ENCODE measurements around the gene FAU. TPM values are rescaled to one million over a fixed set of nuclear protein-coding genes. Genes with fewer than 3 reads are reported as not detected.

Gene FAU
- total and polyA plus RNA-seq, 10 of the 15 experiments (the other 5 are each of a cell fraction or from before 2014, with no cell fraction given), result 332 to 1,347 (median 990) TPM

DNA sequence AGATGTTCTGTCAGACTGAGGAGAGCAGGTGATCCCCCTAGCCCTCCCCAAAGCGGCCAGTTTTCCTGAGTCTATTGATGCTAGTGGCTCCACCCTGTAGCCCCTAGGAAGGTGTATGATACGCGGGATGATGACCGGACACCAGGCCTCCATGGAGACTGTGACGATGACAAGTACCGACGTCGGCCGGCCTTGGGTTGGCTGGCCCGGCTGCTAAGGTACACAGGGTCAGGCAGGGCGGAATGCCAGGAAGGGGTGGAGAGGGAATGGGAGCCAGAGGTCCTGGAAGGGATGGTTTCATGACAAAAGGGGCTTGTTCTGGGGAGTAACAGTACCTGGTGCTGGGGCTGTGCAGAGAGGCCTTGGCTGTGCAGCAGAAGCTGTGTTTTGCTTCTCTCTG lies 34.7 kb downstream of the FAU start:
- Histone ChIP-seq H3K9ac (ENCODE audit: control insufficient read depth, insufficient read depth, low read length) (no peak overlapping the region), H3K9me3 (replicated peaks; ENCODE audit: control insufficient read depth, insufficient read depth, low read length) (no peaks in the 10 kb centered on the region), H3K4me3 (no peak overlapping the region), H3K36me3 (ENCODE audit: control insufficient read depth in 2 of 2, insufficient read depth in 2 of 2, low read length in 1 of 2) (peaks cover 5 to 11% of the 10 kb centered on the region in 2 experiments), H3K4me2 (ENCODE audit: control insufficient read depth, insufficient read depth) (no peak overlapping the region), H3K27me3 (replicated peaks in 1 of 2; ENCODE audit: control insufficient read depth in 2 of 2, insufficient read depth in 2 of 2, low read length in 1 of 2) (no peaks in the 10 kb centered on the region), H2AFZ (ENCODE audit: control insufficient read depth, low read depth, low read length) (no peak overlapping the region), H3K27ac (ENCODE audit: control insufficient read depth, insufficient read depth) (no peak overlapping the region), H3K4me1 (ENCODE audit: control insufficient read depth, insufficient read depth, low read length) (peaks cover 7% of the 10 kb centered on the region), H3K79me2 (ENCODE audit: control insufficient read depth, insufficient read depth, low read length) (peaks cover 26% of the 10 kb centered on the region), H4K20me1 (ENCODE audit: control insufficient read depth, insufficient read depth) (no peaks in the 10 kb centered on the region)
- WGBS (ENCODE audit: insufficient coverage, insufficient replicate concordance, low lambda C conversion rate, missing lambda C conversion rate), result 90% methylated on average over 11 of the region's 11 CpGs
- intact Hi-C loops (cut with micrococcal nuclease; ENCODE audit: unreplicated experiment) (no loop called here), in situ Hi-C loops (cut with MboI) (no loop called here)
- TF ChIP-seq TAF1 (IDR thresholded peaks at IDR 0.05; ENCODE audit: borderline replicate concordance, low read depth, low read length) (no peak), NR2F1 (conservative IDR thresholded peaks at IDR 0.05) (no peak), HDAC6 (IDR thresholded peaks at IDR 0.05; ENCODE audit: unreplicated experiment) (no peak), RELA (IDR thresholded peaks at IDR 0.05; ENCODE audit: borderline replicate concordance, partially characterized antibody) (no peak), ZZZ3 (IDR thresholded peaks at IDR 0.05; ENCODE audit: control insufficient read depth, insufficient read length, low read depth) (no peak), LARP7 (IDR thresholded peaks at IDR 0.05) (no peak), ZNF274 (IDR thresholded peaks at IDR 0.05; ENCODE audit: insufficient read depth, insufficient read length) (no peak), PAX8 (IDR thresholded peaks at IDR 0.05) (no peak), TCF7 (IDR thresholded peaks at IDR 0.05; ENCODE audit: borderline replicate concordance) (no peak), CHD4 (IDR thresholded peaks at IDR 0.05) (no peak), CBX3 (IDR thresholded peaks at IDR 0.05; ENCODE audit: borderline replicate concordance, low read depth) (no peak), ZNF207 (IDR thresholded peaks at IDR 0.05; ENCODE audit: borderline replicate concordance) (no peak), NRF1 (conservative IDR thresholded peaks at IDR 0.05; ENCODE audit: low read depth, low read length) (no peak)
- TF ChIP-seq, protein P1, sequence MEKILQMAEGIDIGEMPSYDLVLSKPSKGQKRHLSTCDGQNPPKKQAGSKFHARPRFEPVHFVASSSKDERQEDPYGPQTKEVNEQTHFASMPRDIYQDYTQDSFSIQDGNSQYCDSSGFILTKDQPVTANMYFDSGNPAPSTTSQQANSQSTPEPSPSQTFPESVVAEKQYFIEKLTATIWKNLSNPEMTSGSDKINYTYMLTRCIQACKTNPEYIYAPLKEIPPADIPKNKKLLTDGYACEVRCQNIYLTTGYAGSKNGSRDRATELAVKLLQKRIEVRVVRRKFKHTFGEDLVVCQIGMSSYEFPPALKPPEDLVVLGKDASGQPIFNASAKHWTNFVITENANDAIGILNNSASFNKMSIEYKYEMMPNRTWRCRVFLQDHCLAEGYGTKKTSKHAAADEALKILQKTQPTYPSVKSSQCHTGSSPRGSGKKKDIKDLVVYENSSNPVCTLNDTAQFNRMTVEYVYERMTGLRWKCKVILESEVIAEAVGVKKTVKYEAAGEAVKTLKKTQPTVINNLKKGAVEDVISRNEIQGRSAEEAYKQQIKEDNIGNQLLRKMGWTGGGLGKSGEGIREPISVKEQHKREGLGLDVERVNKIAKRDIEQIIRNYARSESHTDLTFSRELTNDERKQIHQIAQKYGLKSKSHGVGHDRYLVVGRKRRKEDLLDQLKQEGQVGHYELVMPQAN (conservative IDR thresholded peaks at IDR 0.05), result no peak
- TF ChIP-seq, protein P2, sequence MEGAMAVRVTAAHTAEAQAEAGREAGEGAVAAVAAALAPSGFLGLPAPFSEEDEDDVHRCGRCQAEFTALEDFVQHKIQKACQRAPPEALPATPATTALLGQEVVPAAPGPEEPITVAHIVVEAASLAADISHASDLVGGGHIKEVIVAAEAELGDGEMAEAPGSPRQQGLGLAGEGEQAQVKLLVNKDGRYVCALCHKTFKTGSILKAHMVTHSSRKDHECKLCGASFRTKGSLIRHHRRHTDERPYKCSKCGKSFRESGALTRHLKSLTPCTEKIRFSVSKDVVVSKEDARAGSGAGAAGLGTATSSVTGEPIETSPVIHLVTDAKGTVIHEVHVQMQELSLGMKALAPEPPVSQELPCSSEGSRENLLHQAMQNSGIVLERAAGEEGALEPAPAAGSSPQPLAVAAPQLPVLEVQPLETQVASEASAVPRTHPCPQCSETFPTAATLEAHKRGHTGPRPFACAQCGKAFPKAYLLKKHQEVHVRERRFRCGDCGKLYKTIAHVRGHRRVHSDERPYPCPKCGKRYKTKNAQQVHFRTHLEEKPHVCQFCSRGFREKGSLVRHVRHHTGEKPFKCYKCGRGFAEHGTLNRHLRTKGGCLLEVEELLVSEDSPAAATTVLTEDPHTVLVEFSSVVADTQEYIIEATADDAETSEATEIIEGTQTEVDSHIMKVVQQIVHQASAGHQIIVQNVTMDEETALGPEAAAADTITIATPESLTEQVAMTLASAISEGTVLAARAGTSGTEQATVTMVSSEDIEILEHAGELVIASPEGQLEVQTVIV (IDR thresholded peaks at IDR 0.05; ENCODE audit: borderline replicate concordance, partially characterized antibody), result no peak
- TF ChIP-seq, protein P3, sequence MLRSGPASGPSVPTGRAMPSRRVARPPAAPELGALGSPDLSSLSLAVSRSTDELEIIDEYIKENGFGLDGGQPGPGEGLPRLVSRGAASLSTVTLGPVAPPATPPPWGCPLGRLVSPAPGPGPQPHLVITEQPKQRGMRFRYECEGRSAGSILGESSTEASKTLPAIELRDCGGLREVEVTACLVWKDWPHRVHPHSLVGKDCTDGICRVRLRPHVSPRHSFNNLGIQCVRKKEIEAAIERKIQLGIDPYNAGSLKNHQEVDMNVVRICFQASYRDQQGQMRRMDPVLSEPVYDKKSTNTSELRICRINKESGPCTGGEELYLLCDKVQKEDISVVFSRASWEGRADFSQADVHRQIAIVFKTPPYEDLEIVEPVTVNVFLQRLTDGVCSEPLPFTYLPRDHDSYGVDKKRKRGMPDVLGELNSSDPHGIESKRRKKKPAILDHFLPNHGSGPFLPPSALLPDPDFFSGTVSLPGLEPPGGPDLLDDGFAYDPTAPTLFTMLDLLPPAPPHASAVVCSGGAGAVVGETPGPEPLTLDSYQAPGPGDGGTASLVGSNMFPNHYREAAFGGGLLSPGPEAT (IDR thresholded peaks at IDR 0.05; ENCODE audit: low read depth), result no peak
- TF ChIP-seq, protein P4, sequence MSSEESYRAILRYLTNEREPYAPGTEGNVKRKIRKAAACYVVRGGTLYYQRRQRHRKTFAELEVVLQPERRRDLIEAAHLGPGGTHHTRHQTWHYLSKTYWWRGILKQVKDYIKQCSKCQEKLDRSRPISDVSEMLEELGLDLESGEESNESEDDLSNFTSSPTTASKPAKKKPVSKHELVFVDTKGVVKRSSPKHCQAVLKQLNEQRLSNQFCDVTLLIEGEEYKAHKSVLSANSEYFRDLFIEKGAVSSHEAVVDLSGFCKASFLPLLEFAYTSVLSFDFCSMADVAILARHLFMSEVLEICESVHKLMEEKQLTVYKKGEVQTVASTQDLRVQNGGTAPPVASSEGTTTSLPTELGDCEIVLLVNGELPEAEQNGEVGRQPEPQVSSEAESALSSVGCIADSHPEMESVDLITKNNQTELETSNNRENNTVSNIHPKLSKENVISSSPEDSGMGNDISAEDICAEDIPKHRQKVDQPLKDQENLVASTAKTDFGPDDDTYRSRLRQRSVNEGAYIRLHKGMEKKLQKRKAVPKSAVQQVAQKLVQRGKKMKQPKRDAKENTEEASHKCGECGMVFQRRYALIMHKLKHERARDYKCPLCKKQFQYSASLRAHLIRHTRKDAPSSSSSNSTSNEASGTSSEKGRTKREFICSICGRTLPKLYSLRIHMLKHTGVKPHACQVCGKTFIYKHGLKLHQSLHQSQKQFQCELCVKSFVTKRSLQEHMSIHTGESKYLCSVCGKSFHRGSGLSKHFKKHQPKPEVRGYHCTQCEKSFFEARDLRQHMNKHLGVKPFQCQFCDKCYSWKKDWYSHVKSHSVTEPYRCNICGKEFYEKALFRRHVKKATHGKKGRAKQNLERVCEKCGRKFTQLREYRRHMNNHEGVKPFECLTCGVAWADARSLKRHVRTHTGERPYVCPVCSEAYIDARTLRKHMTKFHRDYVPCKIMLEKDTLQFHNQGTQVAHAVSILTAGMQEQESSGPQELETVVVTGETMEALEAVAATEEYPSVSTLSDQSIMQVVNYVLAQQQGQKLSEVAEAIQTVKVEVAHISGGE (CRISPR knock-in tag; IDR thresholded peaks at IDR 0.05), result no peak
- FAIRE-seq (no peak), ATAC-seq (no peak), DNase-seq (ENCODE audit: low read depth, low spot score) (no peak)
- ChIA-PET CTCF (no interaction called here), POLR2A (no interaction called here), SMC1A (ENCODE audit: uncharacterized antibody, unreplicated experiment) (no interaction called here), RAD21 (ENCODE audit: unreplicated experiment) (no interaction called here)
- no TSS peak for BruUV-seq (replicated peaks)

Measured in GM12878 (cell line).